Activated naive CD4-positive, alpha-beta T cell treated with Interleukin-2 at 50 U/mL for 16 hours (primary cell): ENCODE results near the gene DPEP2.
"Not testable (repeated sequence)": the region's sequence is repeated elsewhere in the genome, so short reads cannot be mapped to it uniquely, and the experiment has no call there.

Experiments
- DNase-seq: peaks from one replicate; pipeline ENCODE4 v3.0.0-alpha.2; 2020

DPEP2 gene

GRCh38 chr16:67998779-67999688 lies at the start of gene DPEP2:
TSS of gene DPEP2 (minus strand) at chr16:67999484. CDS start at chr16:67993212, 6,272 bp downstream.
- DNase-seq: peak; percentile 37

- no peak for DNase-seq
Measured at GRCh38 chr16:68047987-68048386, 48.7 kb upstream of the DPEP2 start.

GRCh38 chr16:68046106-68046505 lies 46.8 kb upstream of the DPEP2 start:
- no peak for DNase-seq

GRCh38 chr16:68041783-68042182 lies 42.5 kb upstream of the DPEP2 start:
- DNase-seq: no peak

- peak; percentile 90 for DNase-seq
Measured at GRCh38 chr16:68040506-68041288, 41.4 kb upstream of the DPEP2 start.

GRCh38 chr16:68037841-68038597 lies 38.7 kb upstream of the DPEP2 start:
- DNase-seq: no peak

- DNase-seq: no peak
Measured at GRCh38 chr16:68035227-68035626, 35.9 kb upstream of the DPEP2 start.

- no peak for DNase-seq
Measured at GRCh38 chr16:68033101-68033500, 33.8 kb upstream of the DPEP2 start.

- DNase-seq: no peak
Measured at GRCh38 chr16:68031951-68032350, 32.7 kb upstream of the DPEP2 start.

- not testable (repeated sequence) for DNase-seq
Measured at GRCh38 chr16:68030108-68030507, 30.8 kb upstream of the DPEP2 start.

- no peak for DNase-seq
Measured at GRCh38 chr16:68028996-68029395, 29.7 kb upstream of the DPEP2 start.

GRCh38 chr16:68022728-68023537 lies 23.6 kb upstream of the DPEP2 start, which contains the start of the genes DDX28 and DUS2:
TSS of gene DDX28 (minus strand) at chr16:68023232. CDS start at chr16:68023202, 30 bp downstream.
TSS of gene DUS2 (plus strand) at chr16:68023284. CDS start at chr16:68038024, 14,740 bp downstream.
- peak; percentile 95 for DNase-seq

GRCh38 chr16:68022278-68022727 lies 23.0 kb upstream of the DPEP2 start:
- DNase-seq: no peak

GRCh38 chr16:68021490-68021889 lies 22.2 kb upstream of the DPEP2 start:
- DNase-seq: no peak

GRCh38 chr16:68019167-68019680 lies 19.9 kb upstream of the DPEP2 start:
- no peak for DNase-seq

- DNase-seq: no peak
Measured at GRCh38 chr16:68015681-68016080, 16.4 kb upstream of the DPEP2 start, which contains the start of gene DPEP2NB. TSS of gene DPEP2NB (minus strand) at chr16:68015911. CDS start at chr16:68015770, 141 bp downstream.

- no peak for DNase-seq
Measured at GRCh38 chr16:68013440-68013839, 14.2 kb upstream of the DPEP2 start.

- not testable (repeated sequence) for DNase-seq
Measured at GRCh38 chr16:68009872-68010271, 10.6 kb upstream of the DPEP2 start.

GRCh38 chr16:68009157-68009735 lies 10.0 kb upstream of the DPEP2 start:
- no peak for DNase-seq

- peak; percentile 24 for DNase-seq
Measured at GRCh38 chr16:68005786-68006286, 6.6 kb upstream of the DPEP2 start.

GRCh38 chr16:68005211-68005610 lies 5.9 kb upstream of the DPEP2 start:
- DNase-seq: no peak
